ENCODE results near the gene PTPN3. TPM values are rescaled to one million over a fixed set of nuclear protein-coding genes. Genes with fewer than 3 reads are reported as not detected.

PTPN3 gene
- total and polyA plus RNA-seq, 9 of the 15 experiments (the other 6 are each of a cell fraction or from before 2014, with no cell fraction given) = 0.02 TPM; not detected in 8

DNA sequence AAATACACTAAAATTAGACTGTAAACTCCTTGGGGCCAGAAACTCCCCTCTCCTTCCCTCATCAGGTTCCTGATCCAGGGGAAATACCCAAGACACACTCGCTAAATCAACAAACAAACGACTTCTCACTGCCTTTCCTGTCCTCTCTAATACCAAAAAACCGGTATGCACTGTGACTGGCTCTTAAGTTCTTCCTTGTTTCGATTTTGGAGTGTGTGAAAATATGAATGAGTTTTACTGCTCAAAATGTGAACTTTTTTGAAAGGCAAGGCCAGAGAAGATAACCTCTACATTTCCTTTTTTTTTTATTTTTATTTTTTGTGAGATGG lies 96.2 kb downstream of the PTPN3 start:
- Histone ChIP-seq H3K9ac (ENCODE audit: insufficient read depth in 1 of 2, low read depth in 2 of 2, low read length in 2 of 2) (no peak overlapping the region), H3K27me3 (ENCODE audit: control insufficient read depth in 2 of 2, insufficient read depth in 2 of 2, low read length in 2 of 2) (peaks cover 6 to 36% of the 10 kb centered on the region in 2 experiments; a peak in 4 of 5 replicates), H3K27ac (ENCODE audit: extremely low read depth, low read depth, low read length) (no peak overlapping the region), H3K4me3 (no peak overlapping the region), H3K9me3 (replicated peaks; ENCODE audit: control insufficient read depth, insufficient read depth, low read depth, low read length) (no peaks in the 10 kb centered on the region), H3K79me2 (ENCODE audit: control insufficient read depth, insufficient read depth, low read length) (no peaks in the 10 kb centered on the region), H2AFZ (ENCODE audit: low read depth, low read length) (no peak overlapping the region), H3K4me1 (replicated peaks in 1 of 2; ENCODE audit: control insufficient read depth in 2 of 2, insufficient read depth in 2 of 2, low read length in 2 of 2) (no peaks in the 10 kb centered on the region), H3K4me2 (ENCODE audit: insufficient read depth, low read length) (no peak overlapping the region), H3K9me1 (ENCODE audit: control insufficient read depth, insufficient read depth, low read length) (no peaks in the 10 kb centered on the region), H3K36me3 (ENCODE audit: control insufficient read depth, insufficient read depth, low read length) (no peaks in the 10 kb centered on the region), H4K20me1 (replicated peaks; ENCODE audit: control insufficient read depth, insufficient read depth, low read length) (no peaks in the 10 kb centered on the region)
- TF ChIP-seq, protein P1, sequence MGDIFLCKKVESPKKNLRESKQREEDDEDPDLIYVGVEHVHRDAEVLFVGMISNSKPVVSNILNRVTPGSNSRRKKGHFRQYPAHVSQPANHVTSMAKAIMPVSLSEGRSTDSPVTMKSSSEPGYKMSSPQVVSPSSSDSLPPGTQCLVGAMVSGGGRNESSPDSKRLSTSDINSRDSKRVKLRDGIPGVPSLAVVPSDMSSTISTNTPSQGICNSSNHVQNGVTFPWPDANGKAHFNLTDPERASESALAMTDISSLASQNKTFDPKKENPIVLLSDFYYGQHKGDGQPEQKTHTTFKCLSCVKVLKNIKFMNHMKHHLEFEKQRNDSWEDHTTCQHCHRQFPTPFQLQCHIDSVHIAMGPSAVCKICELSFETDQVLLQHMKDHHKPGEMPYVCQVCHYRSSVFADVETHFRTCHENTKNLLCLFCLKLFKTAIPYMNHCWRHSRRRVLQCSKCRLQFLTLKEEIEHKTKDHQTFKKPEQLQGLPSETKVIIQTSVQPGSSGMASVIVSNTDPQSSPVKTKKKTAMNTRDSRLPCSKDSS (IDR thresholded peaks at IDR 0.05; ENCODE audit: low read depth, partially characterized antibody) = no peak
- no peak for TF ChIP-seq IFI16 (CRISPR knock-in tag; IDR thresholded peaks at IDR 0.05)
- no peak for TF ChIP-seq TCF7 (IDR thresholded peaks at IDR 0.05; ENCODE audit: borderline replicate concordance)
- no peak for TF ChIP-seq KLF16 (IDR thresholded peaks at IDR 0.05)
- no peak for TF ChIP-seq ZNF717 (CRISPR knock-in tag; IDR thresholded peaks at IDR 0.05)
- no peak for TF ChIP-seq EHMT2 (IDR thresholded peaks at IDR 0.05)
- TF ChIP-seq POLR2G (IDR thresholded peaks at IDR 0.05; ENCODE audit: low read depth, low read length) = no peak
- no peak for TF ChIP-seq SMAD3 (CRISPR knock-in tag; conservative IDR thresholded peaks at IDR 0.05)
- TF ChIP-seq, protein P2, sequence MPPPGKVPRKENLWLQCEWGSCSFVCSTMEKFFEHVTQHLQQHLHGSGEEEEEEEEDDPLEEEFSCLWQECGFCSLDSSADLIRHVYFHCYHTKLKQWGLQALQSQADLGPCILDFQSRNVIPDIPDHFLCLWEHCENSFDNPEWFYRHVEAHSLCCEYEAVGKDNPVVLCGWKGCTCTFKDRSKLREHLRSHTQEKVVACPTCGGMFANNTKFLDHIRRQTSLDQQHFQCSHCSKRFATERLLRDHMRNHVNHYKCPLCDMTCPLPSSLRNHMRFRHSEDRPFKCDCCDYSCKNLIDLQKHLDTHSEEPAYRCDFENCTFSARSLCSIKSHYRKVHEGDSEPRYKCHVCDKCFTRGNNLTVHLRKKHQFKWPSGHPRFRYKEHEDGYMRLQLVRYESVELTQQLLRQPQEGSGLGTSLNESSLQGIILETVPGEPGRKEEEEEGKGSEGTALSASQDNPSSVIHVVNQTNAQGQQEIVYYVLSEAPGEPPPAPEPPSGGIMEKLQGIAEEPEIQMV (tag; conservative IDR thresholded peaks at IDR 0.05; ENCODE audit: low read depth) = no peak
- no peak for TF ChIP-seq FOXM1 (IDR thresholded peaks at IDR 0.05; ENCODE audit: low read depth)
- TF ChIP-seq FOXM1 (CRISPR knock-in tag; IDR thresholded peaks at IDR 0.05; ENCODE audit: low read depth) = no peak
- no peak for TF ChIP-seq FUS (optimal IDR thresholded peaks at IDR 0.05; ENCODE audit: low read depth, low read length)
- no peak for TF ChIP-seq RAD21 (CRISPR knock-in tag; conservative IDR thresholded peaks at IDR 0.05 in 1 of 2, IDR thresholded peaks at IDR 0.05 in 1 of 2)
- no peak for TF ChIP-seq PHTF2 (CRISPR knock-in tag; IDR thresholded peaks at IDR 0.05)
- ChIA-PET POLR2A (no interaction called here), CTCF (ENCODE audit: low intra/inter-chr PET ratio) (interaction anchor here (0.9 to 1.1 kb wide), 2 partner anchors 9 to 512 kb away, joined by 3 read pairs; no protein-coding TSS in a partner anchor)
- ATAC-seq = no peak
- no peak for DNase-seq (ENCODE audit: extremely low read depth in 1 of 4, low spot score in 3 of 4)
- no peak for FAIRE-seq
- intact Hi-C loops (cut with micrococcal nuclease) (no loop called here), in situ Hi-C loops (cut with MboI) (no loop called here)
- 0% methylated on average over 4 of the region's 4 CpGs for WGBS (ENCODE audit: insufficient coverage, low coverage, missing lambda C conversion rate)
- no TSS peak for BruUV-seq (replicated peaks)
